Gastroesophageal sphincter (tissue), 3 donors: ENCODE measurements around the gene CARD14.

Experiments used
- CTCF ChIP-seq, 4 experiments: fragments of 200-600 bp in 2 of 4; fragments of 450-650 bp in 2 of 4; sonication (generic) in 1 of 4; IDR thresholded peaks; one replicate each; pipeline ENCODE4 v1.5.1; 2017 to 2019; ENCODE audit warnings: antibody characterized with exemption in 4 of 4, mild to moderate bottlenecking in 2 of 4, moderate library complexity in 2 of 4
- POLR2A ChIP-seq, 2 donors: fragments of 450-650 bp; IDR thresholded peaks; one replicate each; pipeline ENCODE4 v1.6.1; 2017; ENCODE audit warnings: antibody characterized with exemption in 2 of 2, mild to moderate bottlenecking in 2 of 2, moderate library complexity in 1 of 2

GRCh38 chr17:80151333-80151732 lies 18.5 kb upstream of the CARD14 start:
- TF ChIP-seq CTCF (IDR thresholded peaks at IDR 0.05) (no peak), POLR2A (IDR thresholded peaks at IDR 0.05) (no peak)
